Activated naive CD8-positive, alpha-beta T cell treated with anti-CD3 and anti-CD28 coated beads, Interleukin-2, amount 10 ng/mL, durations not matched to agents 7 days and 5 days (primary cell): ENCODE results near the gene PTPRH. TPM values are rescaled to one million over a fixed set of nuclear protein-coding genes. Genes with fewer than 3 reads are reported as not detected.
"Not testable (repeated sequence)": the region's sequence is repeated elsewhere in the genome, so short reads cannot be mapped to it uniquely, and the experiment has no call there.

Experiments used
- ATAC-seq: fragments of 150-1000 bp; cut with Tn5 transposase; one replicate; pipeline ENCODE4 v1.10.0; 2021; ENCODE audit warnings: low read depth, moderate library complexity
- POLR2A ChIA-PET: fragments of 350-600 bp; sonication (Branson Sonifier 250); formaldehyde crosslinking; loops from one replicate; lab custom pipeline; 2021; ENCODE audit warnings: antibody characterized with exemption; lab: Charles Lee
- DNase-seq: peaks from one replicate; pipeline ENCODE4 v3.0.0; 2021
- H3K27ac Mint-ChIP-seq: one replicate; pipeline ENCODE4 v1.8.0; 2022; ENCODE audit warnings: mild to moderate bottlenecking, mixed read lengths
- H3K27me3 Mint-ChIP-seq: one replicate; pipeline ENCODE4 v1.8.0; 2022; ENCODE audit warnings: mild to moderate bottlenecking, moderate library complexity, mixed read lengths
- H3K36me3 Mint-ChIP-seq: one replicate; pipeline ENCODE4 v1.8.0; 2021; ENCODE audit warnings: mild to moderate bottlenecking, mixed read lengths
- H3K4me1 Mint-ChIP-seq: one replicate; pipeline ENCODE4 v1.8.0; 2021; ENCODE audit warnings: mixed read lengths
- H3K4me3 Mint-ChIP-seq: one replicate; pipeline ENCODE4 v1.8.0; 2022; ENCODE audit warnings: mild to moderate bottlenecking, moderate library complexity, mixed read lengths
- H3K9me3 Mint-ChIP-seq: one replicate; pipeline ENCODE4 v1.8.0; 2021; ENCODE audit warnings: mixed read lengths
- total RNA-seq, 2 experiments: library from RNA; stranded (reverse); gene quantifications; one replicate each; pipeline ENCODE4 v1.2.3, GENCODE V29; 2021

PTPRH gene
- total RNA-seq, 2 experiments from 2014 or later = not detected

DNA sequence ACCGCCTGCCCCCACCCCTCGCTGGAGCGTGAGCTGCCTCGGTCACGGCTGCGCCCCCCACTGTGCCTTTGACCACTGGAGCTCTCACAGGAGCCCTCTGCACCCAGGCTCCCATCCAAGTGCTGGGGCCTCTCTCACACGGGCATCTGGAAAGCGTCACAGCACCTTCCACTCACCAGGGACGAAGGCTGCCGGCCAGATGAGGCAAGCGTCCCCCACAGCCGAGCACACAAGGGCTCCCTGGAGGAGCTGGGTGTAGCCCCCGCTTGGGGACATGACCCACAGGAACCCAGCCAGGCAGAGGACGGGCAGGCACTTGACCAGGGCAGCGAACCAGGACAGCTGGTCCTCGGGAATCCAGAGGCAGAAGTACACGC, 18.7 kb upstream of the PTPRH start:
- Mint-ChIP-seq H3K27me3 (no peaks in the 10 kb centered on the region), H3K27ac (no peak overlapping the region), H3K4me1 (peaks cover 2% of the 10 kb centered on the region), H3K36me3 (peaks cover 22% of the 10 kb centered on the region), H3K9me3 (no peaks in the 10 kb centered on the region), H3K4me3 (no peak overlapping the region)
- POLR2A ChIA-PET = interaction anchor here (1.0 kb wide), 1 partner anchor 12 kb away, joined by 4 read pairs; no protein-coding TSS in a partner anchor
- ATAC-seq (no peak), DNase-seq (no peak)

DNA sequence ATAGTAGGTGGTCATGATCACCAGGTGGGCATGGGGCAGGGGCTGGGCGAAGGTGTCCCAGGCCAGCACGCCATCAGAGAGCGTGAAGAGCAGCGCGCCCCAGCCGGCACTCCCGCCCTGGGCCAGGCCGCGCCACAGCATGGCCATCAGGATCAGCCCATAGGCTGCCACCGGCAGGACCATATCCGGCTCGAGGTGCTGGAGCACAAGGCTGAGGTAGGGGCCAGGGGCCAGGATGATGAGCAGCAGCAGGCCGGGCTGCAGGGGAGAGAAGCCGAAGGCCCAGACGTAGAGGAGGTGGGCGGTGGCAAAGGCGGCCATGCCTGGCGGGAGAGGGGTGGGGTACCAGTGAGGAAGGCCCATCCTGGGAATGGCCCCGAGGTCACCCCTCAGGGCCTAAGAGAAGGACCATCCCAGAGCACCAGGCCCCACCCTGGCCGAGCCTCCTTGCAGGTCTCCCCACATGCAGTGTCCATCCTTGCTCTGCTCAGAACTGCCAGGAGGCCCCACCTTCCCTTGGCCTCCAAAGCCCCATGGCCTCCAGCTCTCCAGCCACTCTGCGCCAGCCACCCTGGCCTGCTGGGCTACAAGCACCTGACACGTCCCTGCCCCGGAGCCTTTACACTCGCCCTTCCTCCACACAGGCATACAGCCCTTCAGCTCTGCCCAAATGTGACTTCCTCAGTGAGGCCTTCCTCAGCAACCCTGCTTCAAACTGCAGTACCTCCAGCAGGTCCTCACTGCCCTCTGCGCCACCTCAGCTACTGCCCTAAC, 18.1 kb upstream of the PTPRH start:
- H3K27ac Mint-ChIP-seq = no peak overlapping the region
- no peak overlapping the region for H3K4me3 Mint-ChIP-seq
- H3K9me3 Mint-ChIP-seq = no peaks in the 10 kb centered on the region
- no peaks in the 10 kb centered on the region for H3K27me3 Mint-ChIP-seq
- ATAC-seq = no peak
- H3K36me3 Mint-ChIP-seq = peaks cover 24% of the 10 kb centered on the region
- no peak for DNase-seq
- H3K4me1 Mint-ChIP-seq = peaks cover 2% of the 10 kb centered on the region
- POLR2A ChIA-PET = interaction anchor here (1.0 kb wide), 1 partner anchor 12 kb away, joined by 4 read pairs; no protein-coding TSS in a partner anchor

DNA sequence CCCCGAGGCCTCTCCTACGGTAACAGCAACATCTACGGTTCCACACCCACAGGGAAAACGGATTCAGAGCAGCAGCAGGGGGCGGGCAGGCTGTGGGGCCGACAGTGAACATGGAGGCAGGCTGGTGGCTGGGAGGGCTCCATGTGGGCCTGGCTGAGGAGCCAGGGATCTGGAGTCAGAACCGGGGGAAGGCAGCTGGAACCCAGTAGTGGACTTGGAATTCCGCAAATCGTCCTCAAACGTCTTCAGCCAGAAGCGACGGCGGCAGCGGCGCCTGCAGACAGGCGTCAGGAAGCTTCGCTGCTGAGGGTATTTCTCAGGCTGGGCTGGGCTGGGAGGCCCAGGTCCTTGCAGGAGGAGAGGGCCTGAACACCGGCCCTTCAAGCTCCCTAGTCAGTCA, 17.5 kb upstream of the PTPRH start:
- no peak for ATAC-seq
- no peaks in the 10 kb centered on the region for H3K9me3 Mint-ChIP-seq
- H3K4me1 Mint-ChIP-seq = peaks cover 2% of the 10 kb centered on the region
- H3K4me3 Mint-ChIP-seq = no peak overlapping the region
- POLR2A ChIA-PET = no interaction called here
- H3K27me3 Mint-ChIP-seq = no peaks in the 10 kb centered on the region
- no peak for DNase-seq
- peaks cover 23% of the 10 kb centered on the region for H3K36me3 Mint-ChIP-seq
- H3K27ac Mint-ChIP-seq = no peak overlapping the region

DNA sequence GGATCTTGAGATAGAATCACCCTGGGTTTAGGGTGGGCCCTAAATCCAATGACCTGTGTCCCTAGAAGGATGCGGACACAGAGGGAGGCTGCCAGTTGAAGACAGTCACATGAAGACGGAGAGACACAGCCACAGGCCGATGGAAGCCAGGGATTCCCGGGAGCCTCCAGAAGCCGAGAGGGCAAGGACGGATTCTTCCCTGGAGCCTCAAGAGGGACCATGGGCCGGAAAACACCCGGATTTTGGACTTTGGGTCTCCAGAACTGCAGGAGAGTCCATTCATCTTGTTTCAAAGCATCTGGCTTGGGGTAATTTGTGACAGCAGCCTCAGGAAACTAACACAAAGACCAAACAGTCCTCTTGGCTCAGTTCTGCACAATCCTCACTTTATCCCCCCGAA, 17.0 kb upstream of the PTPRH start:
- no peaks in the 10 kb centered on the region for H3K27me3 Mint-ChIP-seq
- no peaks in the 10 kb centered on the region for H3K9me3 Mint-ChIP-seq
- peaks cover 2% of the 10 kb centered on the region for H3K4me1 Mint-ChIP-seq
- DNase-seq (no peak), ATAC-seq (no peak)
- POLR2A ChIA-PET = no interaction called here
- no peak overlapping the region for H3K4me3 Mint-ChIP-seq
- peaks cover 26% of the 10 kb centered on the region for H3K36me3 Mint-ChIP-seq
- H3K27ac Mint-ChIP-seq = no peak overlapping the region

DNA sequence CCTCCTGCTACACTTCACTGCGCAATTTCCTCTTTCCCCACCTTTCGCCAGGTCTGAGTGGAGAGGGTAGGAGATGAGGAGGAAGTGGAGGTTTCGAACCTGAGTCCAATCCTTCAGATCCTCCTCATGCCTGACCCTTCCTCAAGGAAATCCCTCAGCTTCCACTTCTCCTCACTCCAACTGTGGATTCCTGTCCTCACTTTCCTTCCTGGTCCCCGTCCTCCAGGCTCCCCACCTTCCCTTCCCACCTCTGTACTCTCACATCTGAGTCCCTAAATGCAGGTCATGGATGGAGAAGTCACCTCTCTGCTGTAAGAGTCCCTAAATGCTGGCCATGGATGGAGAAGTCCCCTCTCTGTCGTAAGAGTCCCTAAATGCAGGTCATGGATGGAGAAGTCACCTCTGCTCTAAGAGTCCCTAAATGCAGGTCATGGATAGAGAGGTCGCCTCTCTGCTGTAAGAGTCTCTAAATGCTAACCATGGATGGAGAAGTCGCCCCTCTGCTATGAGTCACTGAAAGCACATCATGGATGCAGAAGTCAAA, 16.2 kb upstream of the PTPRH start:
- POLR2A ChIA-PET = no interaction called here
- Mint-ChIP-seq H3K36me3 (peaks cover 34% of the 10 kb centered on the region), H3K9me3 (peaks cover 1% of the 10 kb centered on the region), H3K27ac (no peak overlapping the region), H3K4me3 (no peak overlapping the region), H3K27me3 (no peaks in the 10 kb centered on the region), H3K4me1 (peaks cover 2% of the 10 kb centered on the region)
- ATAC-seq (no peak), DNase-seq (no peak)

DNA sequence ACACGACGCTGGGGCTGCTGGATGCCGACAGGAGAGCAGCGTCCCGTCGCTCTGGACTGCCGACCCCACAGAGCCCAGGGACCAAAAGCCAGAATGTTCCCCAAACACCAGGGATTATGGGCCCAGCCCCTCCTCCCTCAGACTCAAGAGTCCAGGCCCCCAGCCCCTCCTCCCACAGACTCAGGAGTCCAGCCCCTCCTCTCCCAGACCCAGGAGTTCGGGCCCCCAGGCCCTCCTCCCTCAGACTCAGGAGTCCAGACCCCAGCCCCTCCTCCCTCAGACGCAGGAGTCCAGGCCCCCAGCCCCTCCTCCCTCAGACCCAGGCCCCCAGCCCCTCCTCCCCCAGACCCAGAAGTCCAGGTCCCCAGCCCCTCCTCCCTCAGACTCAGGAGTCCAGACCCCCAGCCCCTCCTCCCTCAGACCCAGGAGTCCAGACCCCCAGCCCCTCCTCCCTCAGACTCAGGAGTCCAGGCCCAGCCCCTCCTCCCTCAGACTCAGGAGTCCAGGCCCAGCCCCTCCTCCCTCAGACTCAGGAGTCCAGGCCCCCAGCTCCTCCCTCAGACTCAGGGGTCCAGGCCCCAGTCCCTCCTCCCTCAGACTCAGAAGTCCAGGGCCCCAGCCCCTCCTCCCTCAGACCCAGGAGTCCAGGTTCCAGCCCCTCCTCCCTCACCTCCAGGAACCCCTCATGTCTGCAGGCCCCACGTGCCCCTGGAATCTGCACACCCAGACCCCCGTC, 15.5 kb upstream of the PTPRH start:
- H3K9me3 Mint-ChIP-seq, H3K27ac Mint-ChIP-seq, DNase-seq, POLR2A ChIA-PET, H3K4me3 Mint-ChIP-seq, H3K4me1 Mint-ChIP-seq, ATAC-seq, H3K27me3 Mint-ChIP-seq: not testable (repeated sequence)
- peaks cover 36% of the 10 kb centered on the region for H3K36me3 Mint-ChIP-seq

DNA sequence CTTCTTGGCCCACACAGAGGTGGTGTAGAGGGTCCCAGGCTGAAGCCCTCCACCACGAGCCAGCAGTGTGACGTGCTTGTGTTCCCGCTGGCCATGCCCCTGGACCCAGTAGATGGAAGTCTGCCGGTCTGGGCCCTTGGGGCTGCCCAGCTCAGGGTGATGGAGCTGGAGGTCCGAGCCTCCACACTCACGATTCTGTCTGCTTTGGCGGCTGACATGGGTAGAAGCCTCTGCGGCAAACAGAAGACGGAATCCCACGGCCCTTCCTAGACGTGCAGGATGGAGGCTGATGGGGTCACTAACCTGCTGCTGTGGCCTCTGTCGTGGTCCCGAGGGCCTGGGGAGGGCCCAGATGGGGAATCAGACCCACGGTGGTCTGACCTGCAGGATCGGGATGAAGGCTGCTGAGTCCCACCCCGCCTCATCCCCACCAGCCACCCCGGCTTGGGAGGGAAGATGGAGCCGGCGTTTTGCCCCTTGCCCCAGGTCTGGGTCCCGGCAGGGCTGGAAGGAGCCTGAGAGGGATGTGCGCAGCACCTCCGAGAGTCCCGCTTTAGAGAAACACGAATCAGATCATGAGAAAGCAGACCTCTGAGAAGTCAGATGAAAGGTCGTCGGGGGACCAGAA, 14.9 kb upstream of the PTPRH start:
- Mint-ChIP-seq H3K9me3 (peaks cover 1% of the 10 kb centered on the region), H3K4me1 (peaks cover 2% of the 10 kb centered on the region), H3K4me3 (no peak overlapping the region), H3K27ac (no peak overlapping the region), H3K27me3 (no peaks in the 10 kb centered on the region), H3K36me3 (peaks cover 33% of the 10 kb centered on the region)
- POLR2A ChIA-PET = no interaction called here
- no peak for DNase-seq
- ATAC-seq = no peak

DNA sequence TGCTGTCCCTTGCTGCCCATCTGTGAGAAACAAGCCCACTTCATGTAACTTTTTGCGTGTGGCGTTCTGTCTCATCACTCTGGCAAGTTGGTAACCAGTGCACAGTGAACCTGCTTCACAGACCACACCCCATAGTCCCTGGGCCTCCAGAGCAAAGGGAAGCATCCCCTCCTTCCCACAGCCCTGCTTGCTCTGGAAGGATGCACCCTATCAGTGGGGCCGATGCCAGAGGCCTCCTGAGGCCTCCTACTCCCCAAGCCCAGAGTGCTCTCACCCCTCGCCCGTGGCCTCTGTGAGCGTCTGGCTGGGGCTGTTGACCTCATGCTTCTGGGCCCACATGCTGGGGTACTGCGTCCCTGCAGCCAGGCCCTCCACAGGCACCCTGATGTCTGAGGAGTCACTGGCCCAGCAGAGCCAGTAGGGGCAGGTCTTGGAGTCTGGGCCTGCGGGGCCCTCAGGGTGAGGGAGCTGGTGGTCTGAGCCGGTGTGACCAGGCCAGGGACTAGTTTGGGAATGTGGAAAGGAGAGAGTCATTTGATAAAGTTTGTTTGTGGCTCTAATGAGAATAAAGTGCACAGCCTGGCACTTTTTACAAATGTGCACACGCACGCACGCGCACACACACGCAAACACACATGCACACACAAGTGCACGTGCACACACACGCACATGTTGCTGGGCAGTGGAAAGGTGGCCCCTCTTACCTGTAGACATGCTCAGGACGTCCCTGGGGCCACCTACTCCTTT, 14.2 kb upstream of the PTPRH start:
- Mint-ChIP-seq H3K4me1 (peaks cover 2% of the 10 kb centered on the region), H3K9me3 (peaks cover 1% of the 10 kb centered on the region), H3K27me3 (no peaks in the 10 kb centered on the region), H3K4me3 (no peak overlapping the region), H3K36me3 (peaks cover 32% of the 10 kb centered on the region), H3K27ac (peak overlapping the region; percentile 38)
- DNase-seq (no peak), ATAC-seq (no peak)
- POLR2A ChIA-PET = no interaction called here

DNA sequence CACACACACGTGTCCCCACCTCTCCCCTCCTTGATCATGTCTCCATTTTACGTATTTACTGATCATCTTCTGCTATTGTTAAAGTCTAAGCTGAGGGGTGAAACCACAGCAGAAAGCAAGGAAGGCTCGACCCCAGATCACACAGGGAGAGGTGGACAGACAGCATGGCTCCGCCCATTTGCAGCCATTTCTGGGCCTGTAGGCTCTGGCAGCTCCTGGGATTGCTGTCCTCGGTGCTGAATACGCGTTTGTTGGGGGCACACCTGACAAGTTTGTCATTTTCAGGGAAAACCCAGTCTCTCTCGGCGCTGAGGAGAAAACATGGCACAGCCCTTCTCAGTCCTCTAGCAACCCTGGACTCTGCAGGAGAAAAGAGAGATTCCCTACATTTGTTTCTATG, 11.2 kb upstream of the PTPRH start:
- H3K4me3 Mint-ChIP-seq = no peak overlapping the region
- H3K9me3 Mint-ChIP-seq = peaks cover 3% of the 10 kb centered on the region
- peaks cover 26% of the 10 kb centered on the region for H3K36me3 Mint-ChIP-seq
- H3K27me3 Mint-ChIP-seq = peaks cover 7% of the 10 kb centered on the region
- POLR2A ChIA-PET = no interaction called here
- no peak for DNase-seq
- ATAC-seq = no peak
- H3K4me1 Mint-ChIP-seq = peaks cover 10% of the 10 kb centered on the region
- no peak overlapping the region for H3K27ac Mint-ChIP-seq

DNA sequence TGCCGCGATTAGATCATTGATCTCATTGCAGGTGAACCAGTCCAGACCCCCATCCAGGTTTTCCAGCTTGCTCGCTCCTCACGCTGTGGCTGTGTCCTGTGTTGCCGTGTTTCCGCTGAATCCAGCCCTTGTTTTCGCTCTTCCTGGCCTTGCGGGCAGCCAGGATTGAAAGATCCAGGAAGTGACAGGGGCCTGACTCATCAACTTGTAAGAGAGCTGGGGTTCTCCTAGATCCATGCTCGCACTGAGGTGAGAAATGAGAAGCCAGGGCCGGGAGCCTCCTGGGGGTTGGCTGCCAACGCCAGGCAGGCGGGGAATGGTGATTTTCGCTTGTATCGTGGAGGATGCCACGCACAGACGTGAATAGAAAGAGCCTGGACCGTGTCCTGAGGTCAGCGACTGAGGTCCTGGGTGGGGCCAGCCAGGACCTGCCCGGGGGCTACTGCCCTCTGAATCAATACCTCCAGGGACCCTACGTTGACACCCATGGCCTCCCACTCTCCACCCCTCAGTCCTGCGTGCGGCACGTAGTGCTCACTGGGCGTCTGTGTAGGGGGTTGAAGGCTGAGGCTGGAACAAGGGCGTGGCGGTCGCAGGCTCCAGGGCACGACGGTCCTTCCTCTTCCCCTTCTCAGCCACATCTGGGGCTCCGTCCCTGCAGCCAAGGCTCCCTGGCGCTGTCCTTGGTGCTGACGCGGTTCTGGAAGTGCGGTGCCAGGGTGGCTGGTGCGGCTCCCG, 7.3 kb upstream of the PTPRH start:
- Mint-ChIP-seq H3K27ac (no peak overlapping the region), H3K4me3 (peak overlapping the region; percentile 56), H3K36me3 (peaks cover 19% of the 10 kb centered on the region), H3K27me3 (peaks cover 10% of the 10 kb centered on the region), H3K9me3 (peaks cover 9% of the 10 kb centered on the region), H3K4me1 (peaks cover 9% of the 10 kb centered on the region)
- POLR2A ChIA-PET = no interaction called here
- peak; percentile 79 for DNase-seq
- ATAC-seq = peak; percentile 54

DNA sequence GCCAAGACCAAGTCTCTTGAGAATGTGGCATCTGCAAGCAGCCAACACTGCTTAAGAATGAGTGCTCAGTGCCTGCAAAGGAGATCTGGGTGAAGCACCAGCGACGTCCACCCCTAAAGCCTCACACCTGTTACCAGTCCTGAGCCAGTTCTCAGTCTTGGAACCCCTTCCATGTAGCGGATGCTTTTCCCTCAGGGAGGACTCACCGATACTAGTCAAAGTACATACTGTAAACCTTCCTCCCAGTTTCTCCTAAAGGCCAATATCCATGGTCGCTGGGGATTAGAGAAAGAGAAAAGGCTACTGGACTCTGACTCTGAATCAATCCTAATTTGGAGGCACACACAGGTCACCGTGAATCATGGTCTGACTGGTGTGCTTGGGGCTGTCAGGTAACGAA, 4.2 kb upstream of the PTPRH start:
- H3K27me3 Mint-ChIP-seq = peaks cover 20% of the 10 kb centered on the region
- peaks cover 9% of the 10 kb centered on the region for H3K4me1 Mint-ChIP-seq
- H3K9me3 Mint-ChIP-seq = peaks cover 9% of the 10 kb centered on the region
- no peak overlapping the region for H3K27ac Mint-ChIP-seq
- H3K4me3 Mint-ChIP-seq = no peak overlapping the region
- H3K36me3 Mint-ChIP-seq = peaks cover 3% of the 10 kb centered on the region
- DNase-seq = no peak
- POLR2A ChIA-PET = no interaction called here
- no peak for ATAC-seq

DNA sequence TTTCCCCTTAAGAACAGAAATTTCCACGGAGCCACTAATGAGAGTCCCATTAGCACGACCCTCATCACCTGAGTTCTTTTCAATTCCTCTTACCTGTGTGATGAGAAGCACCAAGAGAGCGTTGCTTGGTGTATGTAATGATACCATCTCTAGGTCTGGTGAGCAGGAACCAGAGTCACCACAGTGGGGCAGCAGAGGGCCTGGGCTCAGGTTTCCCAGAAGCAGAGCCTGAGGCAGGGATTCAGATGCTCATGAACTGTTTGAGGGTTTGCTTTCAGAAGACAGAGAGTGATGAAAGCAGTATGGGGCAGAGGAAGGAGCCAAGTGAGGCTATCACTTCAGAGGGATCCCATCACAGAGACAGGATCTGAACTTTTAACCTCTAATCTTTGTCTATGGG, 3.1 kb upstream of the PTPRH start:
- ATAC-seq (no peak), DNase-seq (no peak)
- Mint-ChIP-seq H3K27ac (no peak overlapping the region), H3K4me3 (no peak overlapping the region), H3K9me3 (peaks cover 9% of the 10 kb centered on the region), H3K36me3 (peaks cover 3% of the 10 kb centered on the region), H3K27me3 (peaks cover 20% of the 10 kb centered on the region), H3K4me1 (peaks cover 9% of the 10 kb centered on the region)
- POLR2A ChIA-PET = no interaction called here
